Right atrium auricular region (tissue), 2 donors: ENCODE data around the gene RBBP7. TPM values are rescaled to one million over a fixed set of nuclear protein-coding genes. Genes with fewer than 3 reads are reported as not detected.

Experiments
- DNase-seq: peaks from one replicate; pipeline ENCODE4 v3.0.0-alpha.2; 2019; ENCODE audit warnings: low spot score
- H3K27ac ChIP-seq, 2 donors: fragments of 200-600 bp; sonication (generic); 1 replicate in 1 of 2; 2 replicates in 1 of 2; pipeline ENCODE4 v1.5.1; 2016 to 2019
- H3K27me3 ChIP-seq, 2 donors: fragments of 200-600 bp; sonication (generic); one replicate each; pipeline versions ENCODE4 v1.5.1 to v1.6.0; 2017 to 2019
- H3K36me3 ChIP-seq: fragments of 200-600 bp; sonication (generic); one replicate; pipeline ENCODE4 v1.5.1; 2016
- H3K4me1 ChIP-seq, 2 donors: fragments of 200-600 bp; sonication (generic); one replicate each; pipeline versions ENCODE4 v1.5.1 to v1.6.0; 2017 to 2019
- H3K4me3 ChIP-seq, 2 donors: fragments of 200-600 bp; sonication (generic); 1 replicate in 1 of 2; 2 replicates in 1 of 2; pipeline ENCODE4 v1.5.1; 2017 to 2019; ENCODE audit warnings: mild to moderate bottlenecking in 1 of 2, moderate library complexity in 1 of 2
- H3K9me3 ChIP-seq, 2 donors: fragments of 200-600 bp; sonication (generic); one replicate each; pipeline ENCODE4 v1.5.1; 2019
- total RNA-seq, 2 donors: library from RNA; depleted of rRNA; stranded (reverse); fragments of >200 nt; gene quantifications; one replicate each; pipeline ENCODE4 v1.1.0, GENCODE V29; 2016
- TF ChIP-seq, protein P1 (sequence below), 2 donors: fragments of 200-600 bp; sonication (generic); IDR thresholded peaks; one replicate each; pipeline ENCODE4 v1.5.1; 2019; ENCODE audit warnings: antibody characterized with exemption in 2 of 2

The RBBP7 gene
- total RNA-seq, 2 donors from 2014 or later = 70.7 to 72.2 TPM

DNA sequence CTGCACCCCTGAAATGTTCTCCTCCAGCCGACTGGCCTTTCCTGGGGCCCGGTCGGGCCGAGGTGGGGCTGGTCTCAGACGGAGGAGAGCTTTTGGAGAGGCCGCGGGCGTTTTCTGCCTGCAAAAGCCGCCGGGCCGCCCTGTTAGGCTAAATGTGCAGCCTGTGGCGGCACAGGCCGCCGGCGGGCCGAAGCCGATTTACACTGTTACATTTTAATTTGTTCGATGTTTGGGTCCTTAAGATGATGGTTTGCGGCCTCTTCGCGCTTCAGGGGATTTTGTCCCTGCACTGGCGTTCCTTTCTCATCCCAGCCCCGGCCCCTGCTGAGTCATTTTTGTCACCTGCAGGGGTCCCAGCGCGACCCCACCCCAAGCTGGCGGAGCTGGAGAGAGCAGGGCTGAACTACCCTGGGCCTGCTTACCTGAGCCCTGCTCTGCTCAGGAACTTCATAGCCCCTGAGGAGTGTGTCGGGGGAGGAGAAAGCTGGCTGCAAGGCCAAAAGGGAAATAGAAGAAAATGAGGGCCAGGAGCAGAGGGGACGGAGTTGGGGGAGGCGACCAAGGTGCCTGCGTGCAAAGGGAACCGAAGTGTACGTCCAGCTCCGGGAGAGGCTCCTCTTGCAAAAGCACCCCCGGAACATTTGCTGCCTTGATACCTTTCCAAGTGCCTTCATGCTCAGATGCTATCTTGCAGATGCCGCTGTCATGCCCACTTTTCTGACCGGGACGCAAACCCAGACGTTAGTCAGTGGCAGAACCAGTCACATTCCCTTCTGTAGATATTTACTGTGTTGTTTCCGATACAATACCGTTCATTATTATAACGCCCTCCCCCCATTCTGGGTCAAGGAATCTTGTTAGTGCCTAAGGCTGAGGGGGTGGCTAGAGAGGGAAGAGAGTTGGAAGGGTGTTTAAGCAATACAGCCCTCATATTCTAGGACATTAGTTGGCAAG lies 977 bp upstream of the RBBP7 start:
- DNase-seq = no peak
- TF ChIP-seq, protein P1, sequence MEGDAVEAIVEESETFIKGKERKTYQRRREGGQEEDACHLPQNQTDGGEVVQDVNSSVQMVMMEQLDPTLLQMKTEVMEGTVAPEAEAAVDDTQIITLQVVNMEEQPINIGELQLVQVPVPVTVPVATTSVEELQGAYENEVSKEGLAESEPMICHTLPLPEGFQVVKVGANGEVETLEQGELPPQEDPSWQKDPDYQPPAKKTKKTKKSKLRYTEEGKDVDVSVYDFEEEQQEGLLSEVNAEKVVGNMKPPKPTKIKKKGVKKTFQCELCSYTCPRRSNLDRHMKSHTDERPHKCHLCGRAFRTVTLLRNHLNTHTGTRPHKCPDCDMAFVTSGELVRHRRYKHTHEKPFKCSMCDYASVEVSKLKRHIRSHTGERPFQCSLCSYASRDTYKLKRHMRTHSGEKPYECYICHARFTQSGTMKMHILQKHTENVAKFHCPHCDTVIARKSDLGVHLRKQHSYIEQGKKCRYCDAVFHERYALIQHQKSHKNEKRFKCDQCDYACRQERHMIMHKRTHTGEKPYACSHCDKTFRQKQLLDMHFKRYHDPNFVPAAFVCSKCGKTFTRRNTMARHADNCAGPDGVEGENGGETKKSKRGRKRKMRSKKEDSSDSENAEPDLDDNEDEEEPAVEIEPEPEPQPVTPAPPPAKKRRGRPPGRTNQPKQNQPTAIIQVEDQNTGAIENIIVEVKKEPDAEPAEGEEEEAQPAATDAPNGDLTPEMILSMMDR (IDR thresholded peaks at IDR 0.05) = no peak
- no peaks in the 10 kb centered on the region for H3K9me3 ChIP-seq
- H3K27me3 ChIP-seq = no peaks in the 10 kb centered on the region
- peak overlapping the region; percentile 43 to 62 for H3K4me3 ChIP-seq
- H3K4me1 ChIP-seq = peaks cover 0 to 23% of the 10 kb centered on the region in 2 donors
- H3K36me3 ChIP-seq = no peaks in the 10 kb centered on the region
- peak overlapping the region; percentile 81 to 84 for H3K27ac ChIP-seq

DNA sequence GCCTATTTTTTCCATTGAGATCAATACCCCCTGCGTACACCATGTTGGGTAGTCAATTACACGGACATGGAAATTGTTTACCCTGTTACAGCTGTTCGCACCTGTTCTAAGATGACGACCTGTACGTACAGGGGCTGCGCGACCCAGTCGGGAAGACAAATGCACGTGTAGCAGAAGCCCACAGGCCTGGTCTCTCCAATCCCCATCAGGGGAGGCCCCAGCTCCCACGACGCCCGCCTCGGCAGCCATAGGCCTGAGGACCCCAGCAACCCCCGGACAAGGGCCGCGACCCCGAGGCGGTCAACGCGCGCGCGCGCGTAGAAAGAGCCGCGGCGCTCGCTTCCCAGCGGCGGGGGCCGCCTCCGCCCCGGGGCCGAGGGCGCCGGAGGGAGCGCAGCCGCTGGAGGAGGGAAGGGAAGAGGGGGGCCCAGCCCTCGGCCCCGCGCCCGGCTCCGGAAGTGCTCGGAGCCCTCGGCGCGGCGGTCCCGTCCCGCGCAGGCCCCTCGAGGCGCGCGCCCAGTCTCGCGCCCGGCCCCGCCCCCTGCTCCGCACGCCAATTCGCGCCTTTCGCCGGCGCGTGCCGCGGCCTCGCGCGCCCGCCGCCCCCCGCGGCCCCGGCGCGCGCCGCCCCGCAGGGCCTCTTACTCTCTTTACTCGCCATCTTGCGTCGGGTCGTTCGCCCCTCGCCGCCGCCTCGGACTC lies 618 bp downstream of the RBBP7 start:
- Histone ChIP-seq H3K36me3 (no peaks in the 10 kb centered on the region), H3K9me3 (no peaks in the 10 kb centered on the region), H3K4me3 (peak overlapping the region; percentile 61 to 63), H3K4me1 (peaks cover 0 to 23% of the 10 kb centered on the region in 2 donors), H3K27ac (peak overlapping the region; percentile 89 to 95), H3K27me3 (no peaks in the 10 kb centered on the region)
- TF ChIP-seq, protein P1 (IDR thresholded peaks at IDR 0.05) = no peak
- no peak for DNase-seq

DNA sequence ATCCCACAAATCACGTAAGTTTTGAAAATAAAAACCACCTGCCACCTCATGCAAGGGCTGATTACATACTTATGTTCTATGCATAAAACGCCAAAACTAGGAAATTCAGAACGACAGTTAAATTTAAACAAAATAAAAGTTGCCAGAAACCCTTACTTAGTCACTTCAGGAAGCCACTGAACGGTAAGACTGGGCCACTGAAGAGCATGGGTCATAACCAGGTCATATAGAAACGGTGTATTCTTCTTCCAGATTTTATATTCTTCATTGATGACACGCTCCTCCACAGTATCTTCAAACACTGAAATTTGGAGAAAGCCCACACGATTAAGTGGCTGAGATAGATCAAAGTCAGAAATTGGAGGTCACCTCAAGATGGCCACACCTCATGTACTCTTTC lies 1.2 kb downstream of the RBBP7 start:
- H3K27me3 ChIP-seq = no peaks in the 10 kb centered on the region
- H3K9me3 ChIP-seq = no peaks in the 10 kb centered on the region
- H3K4me3 ChIP-seq = peak overlapping the region; percentile 61 to 63
- TF ChIP-seq, protein P1 (IDR thresholded peaks at IDR 0.05) = no peak
- H3K36me3 ChIP-seq = no peaks in the 10 kb centered on the region
- DNase-seq = no peak
- peak overlapping the region; percentile 79 to 95 for H3K27ac ChIP-seq
- peaks cover 0 to 23% of the 10 kb centered on the region in 2 donors for H3K4me1 ChIP-seq

DNA sequence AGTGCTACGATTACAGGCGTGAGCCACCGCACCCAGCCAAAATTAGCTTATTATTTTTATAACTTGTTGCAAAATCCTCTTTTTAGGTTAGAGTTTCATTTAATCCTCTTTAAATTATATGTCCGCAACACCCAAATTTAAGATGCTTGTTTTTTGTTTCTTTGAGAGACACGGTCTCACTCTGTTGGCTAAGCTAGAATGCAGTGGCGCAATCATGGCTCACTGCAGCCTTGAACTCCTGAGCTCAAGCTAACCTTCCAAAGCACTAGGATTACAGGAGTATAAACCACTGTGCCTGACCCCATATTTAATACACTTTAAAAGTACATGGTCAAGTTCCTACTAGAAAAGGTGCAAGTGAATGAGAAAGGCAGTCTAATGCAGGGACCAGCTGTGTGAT lies 2.2 kb downstream of the RBBP7 start:
- Histone ChIP-seq H3K27ac (no peak overlapping the region), H3K9me3 (no peaks in the 10 kb centered on the region), H3K4me1 (peaks cover 0 to 23% of the 10 kb centered on the region in 2 donors), H3K4me3 (no peak overlapping the region), H3K36me3 (no peaks in the 10 kb centered on the region), H3K27me3 (no peaks in the 10 kb centered on the region)
- TF ChIP-seq, protein P1 (IDR thresholded peaks at IDR 0.05) = no peak
- no peak for DNase-seq

DNA sequence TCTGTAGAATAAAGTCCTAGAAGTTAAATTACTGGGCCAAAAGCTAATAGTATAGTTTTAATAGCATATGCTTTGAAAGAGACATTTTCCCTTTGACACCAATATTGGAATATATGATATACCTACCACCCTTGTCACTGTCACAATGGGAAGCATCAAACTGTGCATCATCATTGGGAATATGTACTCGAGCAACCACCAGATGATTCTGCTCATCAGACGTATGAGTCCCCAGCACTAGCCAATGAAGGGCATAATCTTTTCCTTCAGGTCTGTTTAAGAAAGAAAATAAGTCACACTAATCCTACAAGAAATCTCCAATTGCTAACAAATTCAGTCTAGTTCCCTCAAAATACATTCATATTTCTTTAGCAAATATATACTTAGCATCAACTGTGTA lies 7.3 kb downstream of the RBBP7 start:
- TF ChIP-seq, protein P1 (IDR thresholded peaks at IDR 0.05) = no peak
- DNase-seq = no peak
- Histone ChIP-seq H3K36me3 (no peaks in the 10 kb centered on the region), H3K4me1 (no peaks in the 10 kb centered on the region), H3K4me3 (no peak overlapping the region), H3K9me3 (no peaks in the 10 kb centered on the region), H3K27me3 (no peaks in the 10 kb centered on the region), H3K27ac (no peak overlapping the region)
